KOPT-K1 (cell line): ENCODE measurements around the gene TBC1D20.
A peak's percentile ranks its signal among the peaks of the same experiment; 100 is the strongest.
"Not testable (repeated sequence)": the region's sequence is repeated elsewhere in the genome, so short reads cannot be mapped to it uniquely, and the experiment has no call there.

Experiments used
- H3K27ac ChIP-seq: fragments of 200-600 bp; sonication (generic); 2 replicates; pipeline ENCODE4 v1.5.1; 2016; ENCODE audit warnings: antibody characterized with exemption, mild to moderate bottlenecking, low read depth, low read length; ENCODE audit not compliant: poor library complexity, severe bottlenecking
- H3K36me3 ChIP-seq: fragments of 200-600 bp; sonication (generic); 2 replicates; pipeline ENCODE4 v1.5.1; 2017; ENCODE audit warnings: antibody characterized with exemption, mild to moderate bottlenecking, low read length, moderate library complexity; ENCODE audit not compliant: insufficient read depth
- H3K9me3 ChIP-seq: fragments of 200-600 bp; sonication (generic); 2 replicates; pipeline ENCODE4 v1.5.1; 2017; ENCODE audit warnings: antibody characterized with exemption, low read length, mild to moderate bottlenecking; ENCODE audit not compliant: insufficient read depth, poor library complexity, severe bottlenecking

The TBC1D20 gene

DNA sequence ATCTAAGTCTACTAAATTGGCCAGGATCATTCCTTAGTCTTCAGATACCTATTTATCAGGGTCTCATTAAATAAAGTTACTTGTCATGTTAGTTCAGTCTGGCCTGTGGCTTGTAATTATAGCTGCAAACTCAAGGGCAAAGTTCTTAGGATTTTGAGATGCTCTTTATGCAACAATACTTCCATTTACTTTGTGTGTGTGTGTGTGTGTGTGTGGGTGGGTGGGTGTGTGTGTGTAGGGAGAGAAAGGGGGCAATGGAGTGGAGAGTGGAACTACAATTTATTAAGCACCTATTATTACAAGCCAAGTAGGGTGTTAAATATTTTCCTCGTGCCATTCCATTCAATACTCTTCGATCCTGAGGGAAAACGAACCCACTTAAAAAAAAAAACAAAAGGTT is 17.7 kb upstream of the TBC1D20 start:
- no peaks in the 10 kb centered on the region for H3K9me3 ChIP-seq
- H3K27ac ChIP-seq: no peak overlapping the region
- H3K36me3 ChIP-seq: peaks cover 94% of the 10 kb centered on the region

GRCh38 chr20:479487-479886 is 17.2 kb upstream of the TBC1D20 start:
- Histone ChIP-seq H3K27ac (no peak overlapping the region), H3K9me3 (no peaks in the 10 kb centered on the region), H3K36me3 (peaks cover 94% of the 10 kb centered on the region)

GRCh38 chr20:478949-479429 is 16.7 kb upstream of the TBC1D20 start:
- Histone ChIP-seq H3K9me3 (no peaks in the 10 kb centered on the region), H3K36me3 (peaks cover 89% of the 10 kb centered on the region), H3K27ac (no peak overlapping the region)

GRCh38 chr20:478010-478948 is 15.9 kb upstream of the TBC1D20 start:
- Histone ChIP-seq H3K36me3 (peaks cover 87% of the 10 kb centered on the region), H3K27ac (no peak overlapping the region), H3K9me3 (peaks cover 2% of the 10 kb centered on the region)

- Histone ChIP-seq H3K9me3 (peaks cover 17% of the 10 kb centered on the region), H3K36me3 (peaks cover 82% of the 10 kb centered on the region)
- H3K27ac ChIP-seq: not testable (repeated sequence)
Observed at GRCh38 chr20:476561-477249, 14.4 kb upstream of the TBC1D20 start.

GRCh38 chr20:475463-476357 is 13.4 kb upstream of the TBC1D20 start:
- Histone ChIP-seq H3K9me3 (peaks cover 27% of the 10 kb centered on the region), H3K36me3 (peaks cover 74% of the 10 kb centered on the region), H3K27ac (no peak overlapping the region)

DNA sequence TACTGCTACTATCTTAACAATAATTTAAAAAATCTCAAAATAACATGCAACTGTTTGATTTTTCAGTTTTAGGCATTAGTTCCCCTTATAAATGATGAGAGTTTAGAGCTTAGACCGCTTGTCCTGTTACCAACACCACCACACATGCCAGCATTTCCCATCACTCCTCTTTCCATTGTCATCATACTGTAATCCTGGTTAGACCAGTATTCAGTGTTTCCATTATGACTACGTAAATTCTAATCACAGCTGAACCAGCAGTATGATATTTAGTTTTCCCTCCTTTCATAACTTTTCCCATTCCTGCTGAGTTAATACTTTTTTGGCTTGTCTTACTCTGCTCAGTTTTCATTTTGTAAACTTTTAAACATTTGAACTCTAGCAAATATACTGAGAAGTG is 12.2 kb upstream of the TBC1D20 start:
- H3K9me3 ChIP-seq: peaks cover 38% of the 10 kb centered on the region
- no peak overlapping the region for H3K27ac ChIP-seq
- H3K36me3 ChIP-seq: peaks cover 63% of the 10 kb centered on the region

DNA sequence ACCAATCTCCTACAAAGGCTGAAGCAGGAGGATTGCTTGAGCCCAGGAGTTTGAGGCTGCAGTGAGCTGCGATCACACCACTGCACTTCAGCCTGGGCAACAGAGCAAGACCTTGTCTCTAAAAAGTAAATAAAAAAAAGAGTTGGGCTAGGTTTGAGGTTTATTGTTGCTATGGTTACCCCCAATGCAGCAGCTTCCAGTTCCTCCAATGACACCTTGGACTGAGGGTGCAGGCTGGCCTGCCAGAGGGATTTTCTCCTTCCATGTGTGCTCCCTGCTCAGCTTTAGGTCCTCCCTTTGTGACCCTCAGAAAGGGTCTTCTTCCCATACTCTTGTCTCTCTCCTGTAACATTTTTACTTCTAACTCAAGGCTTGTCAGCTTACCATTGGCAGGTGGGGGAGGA is 10.6 kb upstream of the TBC1D20 start:
- no peak overlapping the region for H3K27ac ChIP-seq
- peaks cover 54% of the 10 kb centered on the region for H3K9me3 ChIP-seq
- H3K36me3 ChIP-seq: peaks cover 46% of the 10 kb centered on the region

DNA sequence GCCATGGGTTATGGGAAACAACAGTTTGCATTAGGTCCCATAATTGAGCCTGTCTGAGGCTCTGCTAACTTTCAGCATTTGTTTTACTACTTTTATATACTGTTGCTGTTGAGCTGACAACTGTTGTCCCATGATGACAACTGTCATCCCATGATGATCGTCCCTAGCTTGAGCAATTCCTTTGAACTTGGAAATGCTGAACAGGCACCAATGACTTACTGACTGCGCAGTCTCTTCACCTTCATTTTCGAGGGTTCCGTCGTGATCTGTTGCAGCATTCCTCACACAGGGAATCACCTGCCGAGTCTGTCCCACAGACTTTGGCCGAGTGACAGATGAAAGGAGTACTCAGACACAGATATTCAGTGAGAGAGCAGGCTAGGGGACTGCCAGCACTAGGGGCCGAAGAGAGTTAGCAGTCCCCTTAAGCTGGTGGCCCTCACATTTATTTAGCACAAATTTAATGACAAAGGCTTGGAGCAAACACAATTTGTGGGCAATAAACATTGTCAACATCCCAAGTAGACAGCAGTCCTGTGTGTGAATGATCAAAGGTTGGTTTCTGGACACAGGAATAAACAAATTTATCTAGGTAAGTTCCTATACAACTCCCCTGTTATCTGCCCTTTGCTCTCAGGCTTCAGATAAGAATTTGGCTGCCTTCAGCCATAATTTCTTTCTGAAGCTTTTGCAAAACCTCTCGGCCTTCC is 10.0 kb upstream of the TBC1D20 start:
- Histone ChIP-seq H3K27ac (no peak overlapping the region), H3K36me3 (peaks cover 40% of the 10 kb centered on the region), H3K9me3 (peaks cover 60% of the 10 kb centered on the region)

DNA sequence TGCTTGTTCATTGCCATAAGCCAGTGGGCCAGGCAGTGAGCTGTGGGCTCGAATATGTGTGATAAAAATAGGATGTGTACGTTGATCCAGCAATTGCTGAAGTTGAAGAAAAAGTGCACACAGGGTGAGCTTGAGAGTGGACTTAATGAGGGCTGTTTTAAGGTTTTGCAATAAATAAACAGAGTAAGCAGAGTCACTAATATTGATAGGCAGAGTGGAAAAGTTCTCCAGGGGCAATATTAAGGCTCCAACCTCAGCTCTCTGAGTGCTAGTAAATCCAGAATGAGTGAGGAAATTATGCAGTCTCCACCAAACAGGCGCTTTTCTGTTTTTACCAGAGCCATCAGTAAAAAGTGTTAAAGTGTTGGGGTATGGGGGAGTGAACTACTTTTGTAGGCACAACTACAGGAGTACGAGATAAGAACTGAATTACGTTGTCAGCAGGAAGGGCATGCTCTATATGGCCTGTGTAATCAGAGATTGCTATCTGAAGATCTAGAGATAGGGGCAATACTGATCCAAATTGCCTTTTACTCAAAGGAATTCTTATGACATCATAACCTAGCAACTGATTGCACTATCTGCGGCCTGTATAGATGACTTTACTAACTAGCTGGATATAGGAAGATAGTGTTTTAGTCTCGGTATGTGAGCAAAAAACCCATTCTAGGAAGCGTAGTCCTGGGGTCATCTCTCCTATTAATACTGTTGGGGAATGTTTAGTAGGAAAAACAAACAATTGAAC is 7.6 kb upstream of the TBC1D20 start:
- H3K9me3 ChIP-seq: peaks cover 67% of the 10 kb centered on the region
- no peak overlapping the region for H3K27ac ChIP-seq
- H3K36me3 ChIP-seq: peaks cover 19% of the 10 kb centered on the region; the same call in 1 of the 2 replicates

DNA sequence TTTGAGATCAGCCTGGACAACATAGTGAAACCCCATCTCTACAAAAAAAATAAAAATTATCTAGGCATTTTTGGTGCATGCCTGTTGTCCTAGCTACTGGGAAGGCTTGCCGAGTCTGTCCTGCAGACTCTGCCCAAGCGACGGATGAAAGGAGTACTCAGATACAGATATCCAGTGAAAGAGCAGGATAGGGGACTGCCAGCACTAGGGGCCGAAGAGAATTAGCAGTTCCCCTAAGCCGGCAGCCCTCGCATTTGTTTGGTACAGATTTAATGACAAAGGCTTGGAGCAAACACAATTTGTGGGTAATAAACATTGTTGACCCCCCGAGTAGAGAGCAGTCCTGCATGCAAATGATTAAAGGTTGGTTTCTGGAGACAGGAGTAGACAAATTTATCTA is 5.4 kb upstream of the TBC1D20 start:
- Histone ChIP-seq H3K9me3 (peaks cover 61% of the 10 kb centered on the region), H3K27ac (no peak overlapping the region), H3K36me3 (peaks cover 6% of the 10 kb centered on the region; the same call in 1 of the 2 replicates)

DNA sequence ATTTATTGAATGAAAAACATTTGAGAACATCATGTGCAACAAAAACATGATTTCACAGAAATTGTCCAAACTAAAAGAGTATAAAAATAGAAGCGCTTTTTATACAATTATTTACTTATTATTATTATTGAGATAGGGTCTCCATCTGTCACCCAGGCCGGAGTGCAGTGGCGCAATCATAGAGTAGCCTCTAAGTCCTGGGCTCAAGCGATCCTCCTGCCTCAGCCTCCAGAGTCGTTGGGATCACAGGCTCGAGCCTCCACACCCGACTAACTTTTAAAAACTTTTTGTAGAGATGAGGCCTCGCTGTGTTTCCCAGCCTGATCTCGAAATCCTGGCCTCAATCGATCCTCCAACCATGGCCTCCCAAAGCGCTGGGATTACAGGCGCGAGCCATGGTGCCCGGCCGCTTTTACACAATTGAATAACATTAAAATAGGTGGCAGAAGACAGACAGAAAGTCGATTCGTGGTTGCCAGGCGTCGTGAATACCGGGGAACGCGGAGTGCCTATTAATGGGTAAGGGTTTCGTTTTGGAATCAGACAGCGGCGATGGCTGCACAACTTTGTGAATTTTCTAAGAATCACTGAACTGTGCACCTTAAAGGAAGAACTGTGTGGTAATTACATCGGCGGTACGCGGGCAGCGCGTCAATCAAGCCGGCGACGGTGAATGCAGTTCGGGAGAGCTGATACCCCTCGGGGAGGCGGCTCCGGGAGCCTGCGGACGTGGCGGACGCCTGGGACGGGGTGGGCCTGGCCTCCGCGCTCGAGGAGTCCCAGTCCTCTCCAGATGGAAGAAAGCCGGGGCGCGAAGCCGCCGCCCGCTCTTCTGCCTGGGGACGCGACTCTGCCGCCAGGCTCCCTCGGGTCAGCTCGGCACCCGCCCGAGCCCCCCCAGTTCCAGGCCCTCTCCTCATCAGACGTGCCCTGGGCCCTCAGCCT is 807 bp downstream of the TBC1D20 start:
- H3K36me3 ChIP-seq: 0 out of 2 replicates have a peak, but pooled peaks cover 8% of the 10 kb centered on the region
- H3K27ac ChIP-seq: peak overlapping the region; percentile 75
- H3K9me3 ChIP-seq: no peaks in the 10 kb centered on the region

GRCh38 chr20:460707-461106 is 1.6 kb downstream of the TBC1D20 start:
- no peak overlapping the region for H3K27ac ChIP-seq
- H3K9me3 ChIP-seq: no peaks in the 10 kb centered on the region
- 0 out of 2 replicates have a peak, but pooled peaks cover 8% of the 10 kb centered on the region for H3K36me3 ChIP-seq
